ENCODE results near the gene CEP128. TPM values are rescaled to one million over a fixed set of nuclear protein-coding genes. Genes with fewer than 3 reads are reported as not detected.

Gene CEP128
- total and polyA plus RNA-seq, 7 experiments from 2014 or later: 4.2 to 22.8 (median 9.9) TPM

- Histone ChIP-seq H3K9me3 (ENCODE audit: control insufficient read depth in 2 of 3, low read length in 3 of 3) (no peaks in the 10 kb centered on the region), H3K27ac (ENCODE audit: low read depth, low read length) (no peak overlapping the region), H3K4me3 (ENCODE audit: low read length) (no peak overlapping the region), H3K4me1 (ENCODE audit: control insufficient read depth in 2 of 2, insufficient read depth in 2 of 2, low read length in 2 of 2) (no peaks in the 10 kb centered on the region), H3K36me3 (ENCODE audit: control insufficient read depth in 2 of 3, insufficient read depth in 3 of 3, low read length in 3 of 3) (no peaks in the 10 kb centered on the region), H3K27me3 (ENCODE audit: control insufficient read depth in 2 of 2, insufficient read depth in 2 of 2, low read length in 2 of 2) (no peaks in the 10 kb centered on the region)
- DNase-seq (no peak), ATAC-seq (no peak)
- Mint-ChIP-seq H3K36me3 (peaks cover 3 to 31% (median 8%) of the 10 kb centered on the region in 5 donors), H3K27ac (no peak overlapping the region), H3K27me3 (no peaks in the 10 kb centered on the region), H3K4me3 (no peak overlapping the region), H3K9me3 (peaks cover 0 to 22% (median 6%) of the 10 kb centered on the region in 11 donors), H3K4me1 (no peaks in the 10 kb centered on the region)
- intact Hi-C loops (cut with micrococcal nuclease): no loop called here
- CTCF ChIA-PET: no interaction called here
- POLR2A ChIA-PET: no interaction called here
Measured at GRCh38 chr14:80663541-80663940, 278.0 kb downstream of the CEP128 start.

GRCh38 chr14:80659783-80660182, 281.8 kb downstream of the CEP128 start:
- POLR2A ChIA-PET: no interaction called here
- CTCF ChIA-PET: no interaction called here
- Histone ChIP-seq H3K4me1 (ENCODE audit: control insufficient read depth in 2 of 2, insufficient read depth in 2 of 2, low read length in 2 of 2) (no peaks in the 10 kb centered on the region), H3K9me3 (ENCODE audit: control insufficient read depth in 2 of 3, low read length in 3 of 3) (no peaks in the 10 kb centered on the region), H3K27me3 (ENCODE audit: control insufficient read depth in 2 of 2, insufficient read depth in 2 of 2, low read length in 2 of 2) (no peaks in the 10 kb centered on the region), H3K4me3 (ENCODE audit: low read length) (no peak overlapping the region), H3K36me3 (ENCODE audit: control insufficient read depth in 2 of 3, insufficient read depth in 3 of 3, low read length in 3 of 3) (no peaks in the 10 kb centered on the region), H3K27ac (ENCODE audit: low read depth, low read length) (no peak overlapping the region)
- H3K9me3 Mint-ChIP-seq: peaks cover 0 to 7% (median 0%) of the 10 kb centered on the region in 11 donors
- peaks cover 0 to 13% (median under 1%) of the 10 kb centered on the region in 5 donors for H3K36me3 Mint-ChIP-seq
- intact Hi-C loops (cut with micrococcal nuclease): no loop called here
- H3K4me1 Mint-ChIP-seq: no peaks in the 10 kb centered on the region
- no peak for ATAC-seq
- H3K4me3 Mint-ChIP-seq: no peak overlapping the region
- H3K27ac Mint-ChIP-seq: no peak overlapping the region
- DNase-seq: no peak
- no peaks in the 10 kb centered on the region for H3K27me3 Mint-ChIP-seq

GRCh38 chr14:80658733-80659132, 282.8 kb downstream of the CEP128 start:
- Histone ChIP-seq H3K27ac (ENCODE audit: low read depth, low read length) (no peak overlapping the region), H3K36me3 (ENCODE audit: control insufficient read depth in 2 of 3, insufficient read depth in 3 of 3, low read length in 3 of 3) (no peaks in the 10 kb centered on the region), H3K4me3 (ENCODE audit: low read length) (no peak overlapping the region), H3K4me1 (ENCODE audit: control insufficient read depth in 2 of 2, insufficient read depth in 2 of 2, low read length in 2 of 2) (no peaks in the 10 kb centered on the region), H3K9me3 (ENCODE audit: control insufficient read depth in 2 of 3, low read length in 3 of 3) (no peaks in the 10 kb centered on the region), H3K27me3 (ENCODE audit: control insufficient read depth in 2 of 2, insufficient read depth in 2 of 2, low read length in 2 of 2) (no peaks in the 10 kb centered on the region)
- DNase-seq: no peak
- no peak overlapping the region for H3K27ac Mint-ChIP-seq
- ATAC-seq: no peak
- intact Hi-C loops (cut with micrococcal nuclease): no loop called here
- ChIA-PET POLR2A (no interaction called here), CTCF (no interaction called here)
- H3K27me3 Mint-ChIP-seq: no peaks in the 10 kb centered on the region
- H3K4me3 Mint-ChIP-seq: no peak overlapping the region
- peaks cover 0 to 14% (median 0%) of the 10 kb centered on the region in 11 donors for H3K9me3 Mint-ChIP-seq
- H3K4me1 Mint-ChIP-seq: no peaks in the 10 kb centered on the region
- peaks cover 0 to 15% (median 2%) of the 10 kb centered on the region in 5 donors for H3K36me3 Mint-ChIP-seq

GRCh38 chr14:80658155-80658554, 283.4 kb downstream of the CEP128 start:
- no peak for DNase-seq
- no peak for ATAC-seq
- intact Hi-C loops (cut with micrococcal nuclease): no loop called here

GRCh38 chr14:80653956-80654355, 287.6 kb downstream of the CEP128 start:
- Histone ChIP-seq H3K4me1 (ENCODE audit: control insufficient read depth in 2 of 2, insufficient read depth in 2 of 2, low read length in 2 of 2) (no peaks in the 10 kb centered on the region), H3K27me3 (ENCODE audit: control insufficient read depth in 2 of 2, insufficient read depth in 2 of 2, low read length in 2 of 2) (no peaks in the 10 kb centered on the region), H3K9me3 (ENCODE audit: control insufficient read depth in 2 of 3, low read length in 3 of 3) (no peaks in the 10 kb centered on the region), H3K36me3 (ENCODE audit: control insufficient read depth in 2 of 3, insufficient read depth in 3 of 3, low read length in 3 of 3) (no peaks in the 10 kb centered on the region), H3K4me3 (ENCODE audit: low read length) (no peak overlapping the region), H3K27ac (ENCODE audit: low read depth, low read length) (no peak overlapping the region)
- ChIA-PET POLR2A (no interaction called here), CTCF (no interaction called here)
- Mint-ChIP-seq H3K27me3 (no peaks in the 10 kb centered on the region), H3K36me3 (peaks cover 0 to 26% (median 6%) of the 10 kb centered on the region in 5 donors), H3K4me1 (no peaks in the 10 kb centered on the region), H3K9me3 (peaks cover 2 to 28% (median 6%) of the 10 kb centered on the region in 11 donors), H3K4me3 (no peak overlapping the region), H3K27ac (no peak overlapping the region)
- ATAC-seq (no peak), DNase-seq (no peak)
- intact Hi-C loops (cut with micrococcal nuclease): no loop called here

More at GRCh38 chr14:80658155-80658554, 283.4 kb downstream of the CEP128 start:
- Mint-ChIP-seq H3K27ac (no peak overlapping the region), H3K4me3 (no peak overlapping the region), H3K36me3 (peaks cover 0 to 16% (median 2%) of the 10 kb centered on the region in 5 donors), H3K27me3 (no peaks in the 10 kb centered on the region), H3K9me3 (peaks cover 0 to 18% (median 2%) of the 10 kb centered on the region in 11 donors), H3K4me1 (no peaks in the 10 kb centered on the region)
- Histone ChIP-seq H3K4me3 (ENCODE audit: low read length) (no peak overlapping the region), H3K27ac (ENCODE audit: low read depth, low read length) (no peak overlapping the region), H3K27me3 (ENCODE audit: control insufficient read depth in 2 of 2, insufficient read depth in 2 of 2, low read length in 2 of 2) (no peaks in the 10 kb centered on the region), H3K4me1 (ENCODE audit: control insufficient read depth in 2 of 2, insufficient read depth in 2 of 2, low read length in 2 of 2) (no peaks in the 10 kb centered on the region), H3K9me3 (ENCODE audit: control insufficient read depth in 2 of 3, low read length in 3 of 3) (no peaks in the 10 kb centered on the region), H3K36me3 (ENCODE audit: control insufficient read depth in 2 of 3, insufficient read depth in 3 of 3, low read length in 3 of 3) (no peaks in the 10 kb centered on the region)
- ChIA-PET CTCF (no interaction called here), POLR2A (no interaction called here)

- Mint-ChIP-seq H3K4me1 (no peaks in the 10 kb centered on the region), H3K27ac (no peak overlapping the region), H3K36me3 (peaks cover 0 to 10% (median 4%) of the 10 kb centered on the region in 5 donors), H3K9me3 (peaks cover 0 to 3% (median 0%) of the 10 kb centered on the region in 11 donors), H3K4me3 (no peak overlapping the region), H3K27me3 (no peaks in the 10 kb centered on the region)
- no peak for DNase-seq
- Histone ChIP-seq H3K9me3 (ENCODE audit: control insufficient read depth in 2 of 3, low read length in 3 of 3) (no peaks in the 10 kb centered on the region), H3K4me1 (ENCODE audit: control insufficient read depth in 2 of 2, insufficient read depth in 2 of 2, low read length in 2 of 2) (no peaks in the 10 kb centered on the region), H3K27ac (ENCODE audit: low read depth, low read length) (no peak overlapping the region), H3K4me3 (ENCODE audit: low read length) (no peak overlapping the region), H3K36me3 (ENCODE audit: control insufficient read depth in 2 of 3, insufficient read depth in 3 of 3, low read length in 3 of 3) (no peaks in the 10 kb centered on the region), H3K27me3 (ENCODE audit: control insufficient read depth in 2 of 2, insufficient read depth in 2 of 2, low read length in 2 of 2) (no peaks in the 10 kb centered on the region)
- CTCF ChIA-PET: no interaction called here
- POLR2A ChIA-PET: no interaction called here
- ATAC-seq: no peak
- intact Hi-C loops (cut with micrococcal nuclease): no loop called here
Measured at GRCh38 chr14:80645667-80646413, 295.7 kb downstream of the CEP128 start.

GRCh38 chr14:80644826-80645225, 296.7 kb downstream of the CEP128 start:
- DNase-seq: no peak
- Mint-ChIP-seq H3K36me3 (peaks cover 0 to 10% (median 4%) of the 10 kb centered on the region in 5 donors), H3K4me3 (no peak overlapping the region), H3K9me3 (peaks cover 0 to 2% (median 0%) of the 10 kb centered on the region in 11 donors), H3K27me3 (no peaks in the 10 kb centered on the region), H3K27ac (no peak overlapping the region), H3K4me1 (no peaks in the 10 kb centered on the region)
- no peak overlapping the region for H3K27ac ChIP-seq (ENCODE audit: low read depth, low read length)
- ATAC-seq: no peak
- H3K4me1 ChIP-seq (ENCODE audit: control insufficient read depth in 2 of 2, insufficient read depth in 2 of 2, low read length in 2 of 2): no peaks in the 10 kb centered on the region
- ChIA-PET POLR2A (no interaction called here), CTCF (no interaction called here)
- no peaks in the 10 kb centered on the region for H3K36me3 ChIP-seq (ENCODE audit: control insufficient read depth in 2 of 3, insufficient read depth in 3 of 3, low read length in 3 of 3)
- no peaks in the 10 kb centered on the region for H3K9me3 ChIP-seq (ENCODE audit: control insufficient read depth in 2 of 3, low read length in 3 of 3)
- no peak overlapping the region for H3K4me3 ChIP-seq (ENCODE audit: low read length)
- no peaks in the 10 kb centered on the region for H3K27me3 ChIP-seq (ENCODE audit: control insufficient read depth in 2 of 2, insufficient read depth in 2 of 2, low read length in 2 of 2)
- intact Hi-C loops (cut with micrococcal nuclease): no loop called here
